A549 treated with Hydrocortisone at 1 μM for 4 hours (cell line): ENCODE results near the gene DHX15. TPM values are rescaled to one million over a fixed set of nuclear protein-coding genes. Genes with fewer than 3 reads are reported as not detected.

ENCODE experiments used
- total RNA-seq: library from RNA; stranded (reverse); fragments of 200-300 nt; extraction: Qiagen RNA extraction; gene quantifications from 5 replicates; pipeline ENCODE4 v1.2.3, GENCODE V29; 2022

DHX15 gene
- total RNA-seq, result 92.2 to 119 TPM (median 98.4 TPM) in 5 replicates

GRCh38 chr4:24584211-24584850, at the start of gene DHX15:
Gene DHX15 (minus strand): TSS chr4:24584554. CDS start chr4:24584393, 161 bp downstream.

Other genes with a start within 250 kb of the DHX15 start
- gene SOD3, start 211.0 kb upstream of the DHX15 start, total RNA-seq, result not detected in 5 replicates